DMS53 treated with DMSO at 0.1 percent for 48 hours (cell line): ENCODE results near the gene PRKD2.
"Not testable (repeated sequence)": the region's sequence is repeated elsewhere in the genome, so short reads cannot be mapped to it uniquely, and the experiment has no call there.

Experiments used
- DNase-seq: peaks from one replicate; lab custom pipeline; 2025; ENCODE audit not compliant: unreplicated experiment; lab: John Stamatoyannopoulos, UW

PRKD2 gene

GRCh38 chr19:46634656-46635218, 82.2 kb downstream of the PRKD2 start:
- no peak for DNase-seq

GRCh38 chr19:46634045-46634655, 82.8 kb downstream of the PRKD2 start:
- peak; percentile 34 for DNase-seq

GRCh38 chr19:46633130-46633529, 83.8 kb downstream of the PRKD2 start:
- DNase-seq: no peak

GRCh38 chr19:46631481-46631880, 85.4 kb downstream of the PRKD2 start:
- DNase-seq: no peak

GRCh38 chr19:46630586-46631205, 86.2 kb downstream of the PRKD2 start:
- DNase-seq: no peak

GRCh38 chr19:46629546-46630025, 87.3 kb downstream of the PRKD2 start:
- no peak for DNase-seq

- not testable (repeated sequence) for DNase-seq
Measured at GRCh38 chr19:46628970-46629369, 87.9 kb downstream of the PRKD2 start.

GRCh38 chr19:46626446-46626845, 90.5 kb downstream of the PRKD2 start:
- DNase-seq: no peak

GRCh38 chr19:46625731-46626130, 91.2 kb downstream of the PRKD2 start:
- no peak for DNase-seq

- no peak for DNase-seq
Measured at GRCh38 chr19:46624958-46625661, 91.8 kb downstream of the PRKD2 start, which contains the start of gene PTGIR. PTGIR (minus strand) TSS chr19:46625089; CDS start chr19:46624225, 864 bp downstream.
